ENCODE data around the gene RBM20. TPM values are rescaled to one million over a fixed set of nuclear protein-coding genes. Genes with fewer than 3 reads are reported as not detected.

RBM20 gene
- total and polyA plus RNA-seq, 2 experiments from 2014 or later: 3.7 to 4.0 TPM

- H3K36me3 ChIP-seq (replicated peaks; ENCODE audit: insufficient read depth, low read depth): no peaks in the 10 kb centered on the region
- H3K9me2 ChIP-seq (replicated peaks; ENCODE audit: insufficient read depth): no peaks in the 10 kb centered on the region
- H3K79me2 ChIP-seq: peaks cover 52% of the 10 kb centered on the region
- peak within 1 kb of the TSS; percentile 95 for H3K27ac ChIP-seq
- no peaks in the 10 kb centered on the region for H3K9me3 ChIP-seq (ENCODE audit: low read depth)
- peak within 1 kb of the TSS; percentile 42 for H2AFZ ChIP-seq
- peak; percentile 99 for DNase-seq (ENCODE audit: low spot score)
- TF ChIP-seq EZH2 (IDR thresholded peaks at IDR 0.05; ENCODE audit: borderline replicate concordance): no peak
- TF ChIP-seq CTCF (IDR thresholded peaks at IDR 0.05; ENCODE audit: poor library complexity): no peak
- TF ChIP-seq EZH2phosphoT487 (IDR thresholded peaks at IDR 0.05; ENCODE audit: low read depth, severe bottlenecking, unreplicated experiment): no peak
- no peaks in the 10 kb centered on the region for H3K27me3 ChIP-seq
- H3K4me3 ChIP-seq: peak within 1 kb of the TSS; percentile 72
- H3K4me2 ChIP-seq: peak within 1 kb of the TSS; percentile 78
- peaks cover 32% of the 10 kb centered on the region for H4K20me1 ChIP-seq (ENCODE audit: insufficient read depth, poor library complexity, severe bottlenecking)
- 4% methylated on average over 28 of the region's 47 CpGs for WGBS (ENCODE audit: low lambda C conversion rate, missing lambda C conversion rate)
- peaks cover 42% of the 10 kb centered on the region for H3K4me1 ChIP-seq (ENCODE audit: insufficient read depth)
Measured at GRCh38 chr10:110871298-110872084, 227.4 kb downstream of the RBM20 start, which contains the start of gene PDCD4. PDCD4 (plus strand) TSS chr10:110871928; CDS start chr10:110876028, 4,100 bp downstream.

- Histone ChIP-seq H3K79me2 (peaks cover 61% of the 10 kb centered on the region), H3K27ac (peak overlapping the region; percentile 95), H3K9me2 (replicated peaks; ENCODE audit: insufficient read depth) (no peaks in the 10 kb centered on the region), H3K9me3 (ENCODE audit: low read depth) (no peaks in the 10 kb centered on the region), H3K4me3 (peak overlapping the region; percentile 72), H2AFZ (peak overlapping the region; percentile 42), H3K4me1 (ENCODE audit: insufficient read depth) (peaks cover 39% of the 10 kb centered on the region), H3K4me2 (peak overlapping the region; percentile 78), H4K20me1 (ENCODE audit: insufficient read depth, poor library complexity, severe bottlenecking) (peaks cover 40% of the 10 kb centered on the region), H3K36me3 (replicated peaks; ENCODE audit: insufficient read depth, low read depth) (no peaks in the 10 kb centered on the region), H3K27me3 (no peaks in the 10 kb centered on the region)
- peak; percentile 90 for DNase-seq (ENCODE audit: low spot score)
- WGBS (ENCODE audit: low lambda C conversion rate, missing lambda C conversion rate): 2% methylated on average over 32 of the region's 70 CpGs
- TF ChIP-seq CTCF (IDR thresholded peaks at IDR 0.05; ENCODE audit: poor library complexity) (peak; percentile 54), EZH2 (IDR thresholded peaks at IDR 0.05; ENCODE audit: borderline replicate concordance) (no peak)
Measured at GRCh38 chr10:110872145-110872983, 228.2 kb downstream of the RBM20 start.

GRCh38 chr10:110872984-110873923 lies 229.1 kb downstream of the RBM20 start:
- H3K4me2 ChIP-seq: peak overlapping the region; percentile 78
- WGBS (ENCODE audit: low lambda C conversion rate, missing lambda C conversion rate): 10% methylated on average over 16 of the region's 16 CpGs
- no peak overlapping the region for H2AFZ ChIP-seq
- TF ChIP-seq EZH2 (IDR thresholded peaks at IDR 0.05; ENCODE audit: borderline replicate concordance) (no peak), CTCF (IDR thresholded peaks at IDR 0.05; ENCODE audit: poor library complexity) (no peak), EZH2phosphoT487 (IDR thresholded peaks at IDR 0.05; ENCODE audit: low read depth, severe bottlenecking, unreplicated experiment) (no peak)
- no peaks in the 10 kb centered on the region for H3K27me3 ChIP-seq
- no peak for DNase-seq (ENCODE audit: low spot score)
- no peaks in the 10 kb centered on the region for H3K9me2 ChIP-seq (replicated peaks; ENCODE audit: insufficient read depth)
- no peaks in the 10 kb centered on the region for H3K36me3 ChIP-seq (replicated peaks; ENCODE audit: insufficient read depth, low read depth)
- peak overlapping the region; percentile 95 for H3K27ac ChIP-seq
- H3K4me3 ChIP-seq: peak overlapping the region; percentile 72
- H3K4me1 ChIP-seq (ENCODE audit: insufficient read depth): peaks cover 32% of the 10 kb centered on the region
- H3K79me2 ChIP-seq: peaks cover 70% of the 10 kb centered on the region
- peaks cover 48% of the 10 kb centered on the region for H4K20me1 ChIP-seq (ENCODE audit: insufficient read depth, poor library complexity, severe bottlenecking)
- no peaks in the 10 kb centered on the region for H3K9me3 ChIP-seq (ENCODE audit: low read depth)

Measured in hepatocyte (in vitro differentiated cells).